ENCODE results near the gene JAG1.

The JAG1 gene

GRCh38 chr20:10699489-10699888 is 25.7 kb upstream of the JAG1 start:
- DNase-seq (ENCODE audit: low spot score), result no peak

GRCh38 chr20:10696650-10697049 is 22.9 kb upstream of the JAG1 start:
- no peak for DNase-seq (ENCODE audit: low spot score)

DNA sequence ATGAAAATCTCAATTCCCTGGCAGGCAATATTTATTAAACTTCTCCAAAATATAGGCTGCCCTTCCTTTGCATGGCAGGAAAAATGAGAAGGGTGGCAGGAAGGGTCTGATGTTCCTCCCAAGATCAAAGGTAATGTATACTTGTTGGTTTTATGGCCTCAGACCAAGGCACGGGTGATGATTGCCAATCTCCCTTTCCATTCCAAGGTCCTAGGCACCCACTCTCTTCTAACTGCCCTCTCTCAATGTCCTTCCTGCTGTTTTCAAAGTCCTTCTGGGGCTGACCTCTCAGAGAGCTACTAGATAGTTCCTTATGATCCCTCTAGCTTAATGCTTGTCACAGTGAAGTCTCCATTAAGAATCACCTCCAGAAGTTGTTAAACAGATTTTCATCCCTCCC is 15.6 kb upstream of the JAG1 start:
- DNase-seq (ENCODE audit: low spot score), result no peak

DNA sequence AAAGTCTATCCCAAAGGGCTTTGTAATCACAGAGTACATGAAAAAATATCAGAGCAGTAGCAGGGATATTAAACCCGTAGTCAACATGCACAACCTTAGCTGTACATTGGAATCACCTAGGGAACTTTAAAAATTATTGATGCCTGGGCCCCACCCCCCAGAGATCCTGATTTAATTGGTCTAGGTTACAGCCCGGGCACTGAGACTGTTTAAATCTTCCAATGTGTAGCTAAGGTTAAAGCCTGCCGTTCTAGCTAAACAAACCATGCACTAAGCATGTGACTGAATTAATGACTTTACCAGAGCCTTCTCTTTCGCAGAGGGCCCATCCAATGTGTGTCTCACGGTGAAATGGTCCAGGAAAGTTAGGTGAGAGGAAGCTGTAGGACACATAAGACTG is 14.1 kb upstream of the JAG1 start:
- no peak for DNase-seq (ENCODE audit: low spot score)

DNA sequence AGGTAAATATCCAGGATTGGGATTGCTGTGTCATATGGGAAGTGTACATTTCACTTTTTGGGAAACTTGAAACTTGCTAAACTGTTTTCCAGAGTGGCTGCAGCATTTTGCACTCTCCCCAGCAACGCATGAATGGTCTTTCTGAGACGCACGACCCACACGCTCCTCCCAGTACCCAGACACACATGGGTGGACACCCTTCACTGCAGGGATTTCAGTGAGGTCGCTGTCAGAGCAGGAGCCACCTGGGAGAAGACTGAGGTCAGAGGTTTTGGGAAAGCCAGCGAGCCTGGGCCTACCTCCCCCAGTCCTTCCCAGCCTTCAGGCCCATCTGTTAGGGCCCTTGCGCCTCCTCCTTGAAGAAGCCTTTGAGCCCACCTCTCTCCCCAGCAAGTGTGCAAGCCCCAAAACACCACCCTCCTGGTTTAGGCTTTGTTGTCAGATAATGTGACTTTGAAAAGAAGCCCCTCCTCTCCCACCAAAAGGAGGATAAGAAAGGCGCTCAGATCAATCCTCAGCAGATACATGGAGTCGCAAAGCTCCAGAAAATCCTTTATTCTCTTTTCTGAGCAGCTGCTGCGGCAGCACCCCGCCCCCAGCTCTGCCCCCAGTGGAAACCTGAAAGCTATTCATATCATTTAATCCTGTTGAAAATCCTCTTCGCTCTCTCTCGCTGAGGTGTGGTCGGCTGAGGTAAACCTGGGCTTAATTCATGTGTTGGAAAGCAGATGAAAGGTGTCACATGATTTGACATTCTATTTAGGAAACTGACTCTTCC is 12.7 kb upstream of the JAG1 start:
- no peak for DNase-seq (ENCODE audit: low spot score)

DNA sequence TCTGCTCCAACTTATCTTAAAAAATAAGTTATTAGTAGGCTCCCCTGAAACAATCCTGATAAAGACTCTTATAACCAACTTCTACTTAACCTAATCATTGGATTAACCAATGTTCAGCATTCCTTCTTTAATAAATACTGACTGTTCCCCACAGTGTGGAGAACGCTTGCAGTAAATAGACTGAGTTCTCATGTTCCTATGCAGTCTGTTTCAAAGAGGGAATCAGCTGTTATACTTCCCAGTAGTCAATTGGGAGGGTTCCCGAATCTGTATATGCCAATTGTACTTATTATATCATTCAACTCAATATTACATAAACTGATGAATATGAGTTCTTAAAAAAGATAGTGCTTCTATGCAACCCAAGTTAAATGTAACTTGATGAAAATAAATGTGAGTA is 9.7 kb upstream of the JAG1 start:
- no peak for DNase-seq (ENCODE audit: low spot score)

DNA sequence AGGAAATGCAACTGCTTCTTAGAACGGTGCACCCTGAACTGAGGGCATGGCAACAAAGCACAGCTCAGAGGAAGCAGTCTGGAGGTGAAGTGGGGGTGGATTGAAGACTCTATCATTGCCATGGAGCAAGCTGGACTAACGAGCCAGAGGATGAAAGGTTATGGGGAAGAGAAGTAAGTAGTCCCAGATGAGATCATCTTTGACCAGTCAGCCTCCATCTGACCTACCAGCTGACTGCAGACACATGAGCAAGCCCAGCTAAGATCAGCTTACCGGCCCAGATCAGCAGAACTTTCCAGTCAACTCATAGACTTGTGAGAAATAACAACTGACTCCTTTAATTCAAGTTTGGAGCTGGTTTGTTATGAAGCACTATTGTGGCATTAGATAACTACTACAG is 9.1 kb upstream of the JAG1 start:
- no peak for DNase-seq (ENCODE audit: low spot score)

DNA sequence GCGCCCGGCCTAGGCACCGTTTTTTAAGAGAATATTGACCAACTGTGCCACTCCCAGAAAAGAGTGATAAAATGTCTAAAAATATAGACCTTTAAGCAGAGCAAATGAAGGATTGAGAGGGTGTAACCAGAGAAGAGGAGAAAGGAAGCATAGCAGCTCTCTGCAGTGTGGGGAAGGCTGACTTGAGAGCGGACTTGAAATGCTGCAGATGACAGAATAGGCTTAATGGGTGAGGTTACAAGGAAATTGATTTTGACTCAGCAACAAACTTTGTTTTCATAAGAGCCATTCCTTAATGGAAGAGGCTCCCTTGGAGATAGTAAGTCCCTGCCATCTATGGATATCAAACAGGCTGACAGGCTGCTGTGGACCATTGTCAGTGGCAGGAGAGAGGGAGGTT is 7.7 kb upstream of the JAG1 start:
- no peak for DNase-seq (ENCODE audit: low spot score)

DNA sequence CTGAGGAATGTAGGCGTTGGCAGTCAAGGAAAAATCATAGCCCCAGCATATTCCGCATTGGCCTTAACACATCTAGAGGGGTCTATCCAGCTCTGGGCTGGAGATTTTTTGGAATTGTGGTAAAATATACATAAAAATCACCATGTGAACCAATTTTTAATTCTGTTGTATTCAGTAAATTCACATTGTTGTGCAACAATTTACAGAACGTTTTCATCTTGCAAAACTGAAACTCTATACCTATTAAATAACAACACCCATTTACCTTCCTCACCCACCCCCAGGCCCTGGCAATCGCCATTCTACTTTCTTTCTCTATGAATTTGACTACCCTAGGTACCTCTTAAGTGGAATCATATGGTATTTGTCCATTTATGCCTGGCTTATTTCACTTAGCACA is 6.8 kb upstream of the JAG1 start:
- no peak for DNase-seq (ENCODE audit: low spot score)

- DNase-seq (ENCODE audit: low spot score), result no peak
Observed at GRCh38 chr20:10679269-10679668, 5.5 kb upstream of the JAG1 start.

GRCh38 chr20:10676518-10676917 is 2.7 kb upstream of the JAG1 start:
- no peak for DNase-seq (ENCODE audit: low spot score)

DNA sequence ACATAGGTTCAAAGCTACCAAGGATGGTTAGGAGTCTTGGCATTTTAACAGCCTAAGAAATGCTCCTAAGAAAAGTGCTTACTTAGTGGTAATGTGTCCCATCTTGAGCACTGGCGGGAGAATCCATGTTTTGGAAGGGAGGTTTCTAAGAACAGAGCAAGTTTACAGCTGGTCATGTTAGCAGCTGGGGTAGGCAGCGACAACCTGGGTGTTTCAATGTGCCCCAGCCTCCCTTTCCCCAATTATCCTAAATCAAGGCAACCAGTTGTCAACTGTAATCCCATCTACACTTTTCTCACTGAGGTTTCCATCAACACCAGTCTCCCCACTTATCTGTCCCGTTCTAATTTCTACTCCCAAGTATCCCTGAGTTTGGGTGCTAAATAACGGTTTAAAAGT is 1.6 kb upstream of the JAG1 start:
- no peak for DNase-seq (ENCODE audit: low spot score)

DNA sequence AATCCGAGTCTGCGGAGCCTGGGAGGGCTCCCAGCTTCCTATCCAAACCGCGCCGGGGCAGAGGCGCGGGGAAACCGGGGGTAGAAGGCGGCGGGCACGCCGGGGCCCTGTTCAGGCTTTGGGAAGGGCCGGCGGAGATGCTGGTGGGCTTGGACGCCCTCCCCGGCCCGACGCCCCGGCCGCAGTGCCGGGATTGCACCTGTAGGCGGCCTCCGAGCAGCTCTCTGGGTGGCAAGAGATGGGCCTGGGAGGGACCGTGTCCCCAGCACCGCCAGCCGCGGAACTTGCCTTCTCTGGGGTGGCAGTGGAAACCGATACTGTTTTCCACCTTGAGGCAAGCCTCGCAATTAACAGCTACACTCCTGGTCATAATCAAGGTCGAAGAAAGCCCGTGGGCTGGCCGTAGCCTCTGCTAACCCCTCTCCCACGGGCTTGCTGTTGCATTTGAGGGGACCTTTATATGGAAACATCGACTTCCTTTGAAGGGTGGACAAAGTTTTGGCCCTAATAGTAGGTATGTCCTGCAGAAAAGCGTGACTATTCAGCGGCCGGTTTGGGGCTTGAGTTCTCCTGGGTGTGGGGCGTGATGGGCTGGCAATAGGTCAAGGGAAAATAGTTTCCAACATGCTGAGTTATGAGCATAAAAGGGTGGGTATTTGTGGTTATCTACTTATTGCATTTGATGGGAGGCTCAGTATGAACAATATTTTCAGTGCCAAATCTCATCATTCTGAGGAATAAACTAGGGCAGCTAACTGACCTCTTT is 1.1 kb upstream of the JAG1 start:
- DNase-seq (ENCODE audit: low spot score), result peak; percentile 73

- peak; percentile 14 for DNase-seq (ENCODE audit: low spot score)
Observed at GRCh38 chr20:10673176-10673841, 490 bp downstream of the JAG1 start.

GRCh38 chr20:10672624-10673127 is 1.1 kb downstream of the JAG1 start:
- peak; percentile 34 for DNase-seq (ENCODE audit: low spot score)

- DNase-seq (ENCODE audit: low spot score), result peak; percentile 37
Observed at GRCh38 chr20:10671919-10672623, 1.7 kb downstream of the JAG1 start.

- DNase-seq (ENCODE audit: low spot score), result peak; percentile 86
Observed at GRCh38 chr20:10671221-10671918, 2.4 kb downstream of the JAG1 start.

GRCh38 chr20:10670501-10671220 is 3.1 kb downstream of the JAG1 start:
- DNase-seq (ENCODE audit: low spot score), result no peak

GRCh38 chr20:10669843-10670446 is 3.9 kb downstream of the JAG1 start:
- no peak for DNase-seq (ENCODE audit: low spot score)

DNA sequence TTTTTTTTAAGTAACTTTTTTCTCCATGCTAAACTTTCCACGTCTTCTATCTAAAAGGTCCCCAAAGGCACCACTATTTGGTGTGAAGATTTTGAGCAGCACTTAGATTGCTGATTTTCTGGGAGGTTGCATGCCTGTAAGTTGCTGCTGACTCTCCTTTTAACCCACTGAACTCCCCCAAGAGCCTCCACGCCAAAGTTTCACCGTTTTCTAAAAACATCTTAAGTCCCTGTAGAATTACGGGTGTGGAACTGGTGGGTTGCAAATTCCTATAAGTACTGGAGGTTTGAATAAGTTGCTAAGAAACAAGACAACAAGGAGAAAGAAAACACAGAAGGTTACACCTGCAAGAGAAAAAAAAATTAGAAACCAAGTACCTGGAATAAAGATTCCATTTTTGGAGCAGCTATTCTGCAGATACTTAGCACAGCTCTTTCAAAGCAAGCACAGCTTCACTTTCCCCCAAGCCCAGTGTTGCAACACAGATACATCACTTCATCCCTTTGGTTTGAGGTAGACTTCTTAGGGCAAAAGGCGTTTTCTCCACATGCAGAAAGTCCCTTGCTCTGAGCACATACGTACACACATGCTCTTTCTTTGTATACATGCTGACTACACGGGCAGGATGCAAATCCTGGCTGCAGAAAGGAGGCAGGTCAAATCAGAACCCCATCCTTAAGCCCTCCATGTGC is 5.0 kb downstream of the JAG1 start:
- no peak for DNase-seq (ENCODE audit: low spot score)
